ENCODE data around the gene CNGA3.

CNGA3 gene

GRCh38 chr2:98438190-98439133 is 92.2 kb downstream of the CNGA3 start:
- no peak overlapping the region for H3K27ac ChIP-seq (replicated peaks)
- DNase-seq (ENCODE audit: low read depth in 1 of 2, low spot score in 1 of 2) = no peak
- H3K4me3 ChIP-seq (replicated peaks; ENCODE audit: insufficient read depth, low read length) = no peak overlapping the region
- H3K27me3 ChIP-seq (ENCODE audit: insufficient read depth, poor library complexity, severe bottlenecking) = no peaks in the 10 kb centered on the region
- TF ChIP-seq GABPA (IDR thresholded peaks at IDR 0.05; ENCODE audit: low read depth) (no peak), SPI1 (IDR thresholded peaks at IDR 0.05; ENCODE audit: borderline replicate concordance, low read depth) (no peak), POLR2AphosphoS5 (IDR thresholded peaks at IDR 0.05; ENCODE audit: low read depth) (no peak)
- TF ChIP-seq, protein P1, sequence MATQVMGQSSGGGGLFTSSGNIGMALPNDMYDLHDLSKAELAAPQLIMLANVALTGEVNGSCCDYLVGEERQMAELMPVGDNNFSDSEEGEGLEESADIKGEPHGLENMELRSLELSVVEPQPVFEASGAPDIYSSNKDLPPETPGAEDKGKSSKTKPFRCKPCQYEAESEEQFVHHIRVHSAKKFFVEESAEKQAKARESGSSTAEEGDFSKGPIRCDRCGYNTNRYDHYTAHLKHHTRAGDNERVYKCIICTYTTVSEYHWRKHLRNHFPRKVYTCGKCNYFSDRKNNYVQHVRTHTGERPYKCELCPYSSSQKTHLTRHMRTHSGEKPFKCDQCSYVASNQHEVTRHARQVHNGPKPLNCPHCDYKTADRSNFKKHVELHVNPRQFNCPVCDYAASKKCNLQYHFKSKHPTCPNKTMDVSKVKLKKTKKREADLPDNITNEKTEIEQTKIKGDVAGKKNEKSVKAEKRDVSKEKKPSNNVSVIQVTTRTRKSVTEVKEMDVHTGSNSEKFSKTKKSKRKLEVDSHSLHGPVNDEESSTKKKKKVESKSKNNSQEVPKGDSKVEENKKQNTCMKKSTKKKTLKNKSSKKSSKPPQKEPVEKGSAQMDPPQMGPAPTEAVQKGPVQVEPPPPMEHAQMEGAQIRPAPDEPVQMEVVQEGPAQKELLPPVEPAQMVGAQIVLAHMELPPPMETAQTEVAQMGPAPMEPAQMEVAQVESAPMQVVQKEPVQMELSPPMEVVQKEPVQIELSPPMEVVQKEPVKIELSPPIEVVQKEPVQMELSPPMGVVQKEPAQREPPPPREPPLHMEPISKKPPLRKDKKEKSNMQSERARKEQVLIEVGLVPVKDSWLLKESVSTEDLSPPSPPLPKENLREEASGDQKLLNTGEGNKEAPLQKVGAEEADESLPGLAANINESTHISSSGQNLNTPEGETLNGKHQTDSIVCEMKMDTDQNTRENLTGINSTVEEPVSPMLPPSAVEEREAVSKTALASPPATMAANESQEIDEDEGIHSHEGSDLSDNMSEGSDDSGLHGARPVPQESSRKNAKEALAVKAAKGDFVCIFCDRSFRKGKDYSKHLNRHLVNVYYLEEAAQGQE (IDR thresholded peaks at IDR 0.05; ENCODE audit: insufficient replicate concordance, low read depth) = no peak
- TF ChIP-seq, protein P2, sequence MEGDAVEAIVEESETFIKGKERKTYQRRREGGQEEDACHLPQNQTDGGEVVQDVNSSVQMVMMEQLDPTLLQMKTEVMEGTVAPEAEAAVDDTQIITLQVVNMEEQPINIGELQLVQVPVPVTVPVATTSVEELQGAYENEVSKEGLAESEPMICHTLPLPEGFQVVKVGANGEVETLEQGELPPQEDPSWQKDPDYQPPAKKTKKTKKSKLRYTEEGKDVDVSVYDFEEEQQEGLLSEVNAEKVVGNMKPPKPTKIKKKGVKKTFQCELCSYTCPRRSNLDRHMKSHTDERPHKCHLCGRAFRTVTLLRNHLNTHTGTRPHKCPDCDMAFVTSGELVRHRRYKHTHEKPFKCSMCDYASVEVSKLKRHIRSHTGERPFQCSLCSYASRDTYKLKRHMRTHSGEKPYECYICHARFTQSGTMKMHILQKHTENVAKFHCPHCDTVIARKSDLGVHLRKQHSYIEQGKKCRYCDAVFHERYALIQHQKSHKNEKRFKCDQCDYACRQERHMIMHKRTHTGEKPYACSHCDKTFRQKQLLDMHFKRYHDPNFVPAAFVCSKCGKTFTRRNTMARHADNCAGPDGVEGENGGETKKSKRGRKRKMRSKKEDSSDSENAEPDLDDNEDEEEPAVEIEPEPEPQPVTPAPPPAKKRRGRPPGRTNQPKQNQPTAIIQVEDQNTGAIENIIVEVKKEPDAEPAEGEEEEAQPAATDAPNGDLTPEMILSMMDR (IDR thresholded peaks at IDR 0.05; ENCODE audit: insufficient read depth, low read length) = no peak

DNA sequence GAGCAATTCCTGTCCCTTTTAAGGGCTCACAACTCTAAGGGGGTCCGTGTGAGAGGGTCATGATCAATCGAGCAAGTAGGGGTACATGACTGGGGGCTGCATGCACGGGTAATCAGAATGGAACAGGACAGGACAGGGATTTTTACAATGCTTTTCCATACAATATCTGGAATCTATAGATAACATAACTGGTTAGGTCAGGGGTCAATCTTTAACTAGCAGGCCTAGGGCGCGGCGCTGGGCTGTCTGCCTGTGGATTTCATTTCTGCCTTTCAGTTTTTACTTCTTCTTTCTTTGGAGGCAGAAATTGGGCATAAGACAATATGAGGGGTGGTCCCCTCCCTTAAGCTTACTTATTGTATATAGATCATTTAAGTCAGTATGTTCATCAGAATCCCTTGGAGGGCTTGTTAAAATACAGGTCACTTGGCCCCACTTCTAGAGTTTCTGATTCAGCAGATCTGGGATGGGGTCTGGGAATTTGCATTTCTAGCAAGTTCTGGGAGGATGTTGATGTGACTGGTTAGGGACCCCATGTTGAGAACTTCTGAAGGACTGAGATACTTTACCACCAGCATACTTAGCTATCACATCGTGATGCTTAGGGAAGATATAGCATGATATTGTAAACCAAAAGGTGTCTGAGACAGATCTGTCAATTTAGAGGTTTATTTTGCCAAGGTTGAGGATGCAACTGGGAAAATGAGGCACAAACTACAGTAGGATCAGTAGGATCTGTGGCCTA is 95.6 kb downstream of the CNGA3 start:
- TF ChIP-seq POLR2AphosphoS5 (IDR thresholded peaks at IDR 0.05; ENCODE audit: low read depth) = no peak
- TF ChIP-seq, protein P1 (IDR thresholded peaks at IDR 0.05; ENCODE audit: insufficient replicate concordance, low read depth) = no peak
- TF ChIP-seq, protein P2 (IDR thresholded peaks at IDR 0.05; ENCODE audit: insufficient read depth, low read length) = no peak
- TF ChIP-seq SPI1 (IDR thresholded peaks at IDR 0.05; ENCODE audit: borderline replicate concordance, low read depth) = no peak
- TF ChIP-seq GABPA (IDR thresholded peaks at IDR 0.05; ENCODE audit: low read depth) = no peak
- Histone ChIP-seq H3K27ac (replicated peaks) (no peak overlapping the region), H3K27me3 (ENCODE audit: insufficient read depth, poor library complexity, severe bottlenecking) (no peaks in the 10 kb centered on the region), H3K4me3 (replicated peaks; ENCODE audit: insufficient read depth, low read length) (no peak overlapping the region)
- DNase-seq (ENCODE audit: low read depth in 1 of 2, low spot score in 1 of 2) = no peak

DNA sequence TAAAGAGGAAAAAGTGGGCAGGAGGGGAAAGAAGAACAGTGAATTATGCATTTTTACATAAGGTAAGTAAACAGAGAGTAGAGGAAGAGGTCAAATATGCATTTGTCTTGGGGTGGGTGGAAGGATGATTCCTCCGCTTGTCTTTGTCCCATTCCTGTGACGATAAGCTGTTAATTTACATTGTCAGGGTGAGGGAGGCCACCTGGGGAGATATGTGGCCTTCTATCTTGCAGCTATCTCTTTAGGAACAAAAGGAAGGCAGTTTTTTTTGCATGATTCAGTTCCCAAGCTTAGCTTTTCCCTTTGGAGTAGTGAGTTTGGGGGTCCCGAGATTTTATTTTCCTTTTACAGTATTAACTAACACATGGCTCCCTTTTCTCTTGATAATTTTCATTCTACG is 96.2 kb downstream of the CNGA3 start:
- Histone ChIP-seq H3K27me3 (ENCODE audit: insufficient read depth, poor library complexity, severe bottlenecking) (no peaks in the 10 kb centered on the region), H3K27ac (replicated peaks) (no peak overlapping the region), H3K4me3 (replicated peaks; ENCODE audit: insufficient read depth, low read length) (no peak overlapping the region)
- DNase-seq (ENCODE audit: low read depth in 1 of 2, low spot score in 1 of 2) = no peak
- TF ChIP-seq GABPA (IDR thresholded peaks at IDR 0.05; ENCODE audit: low read depth) (no peak), POLR2AphosphoS5 (IDR thresholded peaks at IDR 0.05; ENCODE audit: low read depth) (no peak)

Measured in HL-60 (cell line).